Measurements from ENCODE around the gene OR1N1. TPM values are rescaled to one million over a fixed set of nuclear protein-coding genes. Genes with fewer than 3 reads are reported as not detected.

The OR1N1 gene
- total and polyA plus RNA-seq, 12 donors = not detected

DNA sequence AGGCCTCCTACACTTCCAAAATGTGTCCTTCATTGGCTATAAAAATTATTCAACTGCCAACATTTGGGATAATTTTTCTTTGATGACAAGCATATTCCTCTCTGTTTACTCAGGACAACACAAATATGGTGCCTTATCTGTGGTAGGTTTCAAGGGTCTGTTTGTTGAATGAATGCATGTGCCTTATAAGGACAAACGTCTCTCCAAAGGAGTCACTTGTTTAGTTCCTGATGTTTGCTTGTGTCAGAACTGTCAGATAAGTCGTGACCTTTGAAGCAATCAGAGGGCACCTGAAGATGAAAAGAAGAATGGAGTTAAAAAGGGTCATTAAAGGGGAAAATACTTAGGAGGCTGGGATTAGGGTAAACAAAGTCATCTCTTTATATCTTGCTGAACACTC lies 20.1 kb downstream of the OR1N1 start:
- WGBS, 2 donors = 42 to 50% methylated on average over 2 of the region's 2 CpGs
- Histone ChIP-seq H3K27me3 (peaks cover 0 to 9% (median 0%) of the 10 kb centered on the region in 7 donors), H3K36me3 (no peaks in the 10 kb centered on the region), H3K4me3 (no peak overlapping the region), H3K27ac (no peak overlapping the region), H3K9me3 (peaks cover 0 to 3% (median 0%) of the 10 kb centered on the region in 11 donors), H3K4me1 (no peaks in the 10 kb centered on the region)
- DNase-seq (no peak), ATAC-seq (no peak)
- TF ChIP-seq, protein P1, sequence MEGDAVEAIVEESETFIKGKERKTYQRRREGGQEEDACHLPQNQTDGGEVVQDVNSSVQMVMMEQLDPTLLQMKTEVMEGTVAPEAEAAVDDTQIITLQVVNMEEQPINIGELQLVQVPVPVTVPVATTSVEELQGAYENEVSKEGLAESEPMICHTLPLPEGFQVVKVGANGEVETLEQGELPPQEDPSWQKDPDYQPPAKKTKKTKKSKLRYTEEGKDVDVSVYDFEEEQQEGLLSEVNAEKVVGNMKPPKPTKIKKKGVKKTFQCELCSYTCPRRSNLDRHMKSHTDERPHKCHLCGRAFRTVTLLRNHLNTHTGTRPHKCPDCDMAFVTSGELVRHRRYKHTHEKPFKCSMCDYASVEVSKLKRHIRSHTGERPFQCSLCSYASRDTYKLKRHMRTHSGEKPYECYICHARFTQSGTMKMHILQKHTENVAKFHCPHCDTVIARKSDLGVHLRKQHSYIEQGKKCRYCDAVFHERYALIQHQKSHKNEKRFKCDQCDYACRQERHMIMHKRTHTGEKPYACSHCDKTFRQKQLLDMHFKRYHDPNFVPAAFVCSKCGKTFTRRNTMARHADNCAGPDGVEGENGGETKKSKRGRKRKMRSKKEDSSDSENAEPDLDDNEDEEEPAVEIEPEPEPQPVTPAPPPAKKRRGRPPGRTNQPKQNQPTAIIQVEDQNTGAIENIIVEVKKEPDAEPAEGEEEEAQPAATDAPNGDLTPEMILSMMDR (IDR thresholded peaks at IDR 0.05) = no peak
- intact Hi-C loops (cut with DNase I) = no loop called here

GRCh38 chr9:122498883-122499288 lies 28.2 kb downstream of the OR1N1 start:
- no peaks in the 10 kb centered on the region for H3K36me3 ChIP-seq
- DNase-seq (no peak), ATAC-seq (no peak)
- H3K27me3 ChIP-seq = peaks cover 0 to 27% (median 6%) of the 10 kb centered on the region in 7 donors
- TF ChIP-seq, protein P1 (IDR thresholded peaks at IDR 0.05) = peak; percentile 15 to 72 (median 56)
- WGBS, 2 donors = 57 to 58% methylated on average over 2 of the region's 2 CpGs
- H3K4me3 ChIP-seq = no peak overlapping the region
- no peaks in the 10 kb centered on the region for H3K4me1 ChIP-seq
- intact Hi-C loops (cut with DNase I) = no loop called here
- H3K27ac ChIP-seq = no peak overlapping the region
- H3K9me3 ChIP-seq = peaks cover 0 to 16% (median 6%) of the 10 kb centered on the region in 11 donors

GRCh38 chr9:122479062-122479461 lies 48.0 kb downstream of the OR1N1 start:
- Histone ChIP-seq H3K4me3 (no peak overlapping the region), H3K4me1 (no peaks in the 10 kb centered on the region), H3K9me3 (no peaks in the 10 kb centered on the region), H3K27me3 (peaks cover 0 to 34% (median 14%) of the 10 kb centered on the region in 7 donors), H3K27ac (no peak overlapping the region), H3K36me3 (no peaks in the 10 kb centered on the region)
- DNase-seq (no peak), ATAC-seq (no peak)
- intact Hi-C loops (cut with DNase I) = no loop called here
- TF ChIP-seq, protein P1 (IDR thresholded peaks at IDR 0.05) = no peak
- 79 to 90% methylated on average over 5 of the region's 5 CpGs for WGBS, 2 donors

GRCh38 chr9:122477826-122478225 lies 49.3 kb downstream of the OR1N1 start, which contains the start of gene OR1J1:
TSS of gene OR1J1 (minus strand) at chr9:122477926. CDS start at chr9:122477926, 0 bp downstream.
- no peaks in the 10 kb centered on the region for H3K9me3 ChIP-seq
- H3K4me1 ChIP-seq = no peaks in the 10 kb centered on the region
- no peak within 1 kb of the TSS for H3K4me3 ChIP-seq
- ATAC-seq = no peak
- WGBS, 2 donors = 86 to 89% methylated on average over 6 of the region's 6 CpGs
- H3K36me3 ChIP-seq = no peaks in the 10 kb centered on the region
- H3K27ac ChIP-seq = no peak within 1 kb of the TSS
- H3K27me3 ChIP-seq = peaks cover 0 to 34% (median 13%) of the 10 kb centered on the region in 7 donors
- TF ChIP-seq, protein P1 (IDR thresholded peaks at IDR 0.05) = no peak
- DNase-seq = no peak
- intact Hi-C loops (cut with DNase I) = no loop called here

All from heart right ventricle (tissue), 16 donors.